SU-DHL-6 (cell line): ENCODE results near the gene TBC1D5.

Experiments used
- H2AFZ ChIP-seq: fragments of 200-600 bp; sonication (generic); 2 replicates; pipeline ENCODE4 v1.6.1; 2014; ENCODE audit warnings: low read depth, mild to moderate bottlenecking, moderate library complexity, mixed read lengths, antibody characterized with exemption, low read length; ENCODE audit not compliant: severe bottlenecking
- H3F3A ChIP-seq: fragments of 200-600 bp; shearing (Covaris generic); 2 replicates; pipeline ENCODE4 v1.6.0; 2016; ENCODE audit warnings: antibody characterized with exemption, mild to moderate bottlenecking; ENCODE audit not compliant: insufficient read depth
- H3K27ac ChIP-seq: fragments of 200-600 bp; sonication (generic); 2 replicates; pipeline ENCODE4 v1.5.1; 2016; ENCODE audit warnings: low read depth, mild to moderate bottlenecking, low read length, moderate library complexity, mixed read lengths
- H3K27me3 ChIP-seq: fragments of 200-600 bp; sonication (generic), shearing (Covaris generic); 2 replicates; pipeline ENCODE4 v1.6.0; 2014; ENCODE audit warnings: mild to moderate bottlenecking, low read length
- H3K36me3 ChIP-seq: fragments of 200-600 bp; sonication (generic); 2 replicates; pipeline ENCODE4 v1.6.1; 2014; ENCODE audit warnings: mild to moderate bottlenecking, low read length, mixed read lengths
- H3K4me2 ChIP-seq: fragments of 300-600, 200-600 bp; shearing (Covaris generic), sonication (generic); 2 replicates; pipeline ENCODE4 v1.6.0; 2014; ENCODE audit warnings: low read length, low read depth, mild to moderate bottlenecking; ENCODE audit not compliant: poor library complexity, severe bottlenecking
- H3K4me3 ChIP-seq: fragments of 200-600 bp; sonication (generic); 2 replicates; pipeline ENCODE4 v1.5.1; 2014; ENCODE audit warnings: antibody characterized with exemption, low read length, mild to moderate bottlenecking, mixed read lengths; ENCODE audit not compliant: insufficient read depth, poor library complexity, severe bottlenecking
- H3K79me2 ChIP-seq: fragments of 200-600 bp; sonication (generic); 2 replicates; pipeline ENCODE4 v1.6.1; 2014; ENCODE audit warnings: mild to moderate bottlenecking, low read length, moderate library complexity; ENCODE audit not compliant: insufficient read depth
- H3K9ac ChIP-seq: fragments of 200-600 bp; sonication (generic); 2 replicates; pipeline ENCODE4 v1.7.0; 2014; ENCODE audit warnings: mild to moderate bottlenecking, low read length
- H3K9me2 ChIP-seq: fragments of 200-600 bp; sonication (generic); replicated peaks from 2 replicates; pipeline ENCODE4 v1.6.1; 2014; ENCODE audit warnings: low read length; ENCODE audit not compliant: insufficient read depth
- H3K9me3 ChIP-seq: fragments of 200-600 bp; sonication (generic); 2 replicates; pipeline ENCODE4 v1.6.1; 2014; ENCODE audit warnings: low read length, mixed read lengths; ENCODE audit not compliant: insufficient read depth
- H4K20me1 ChIP-seq: fragments of 200-600 bp; sonication (generic); 2 replicates; pipeline ENCODE4 v1.6.1; 2014; ENCODE audit warnings: low read depth, mild to moderate bottlenecking, antibody characterized with exemption, low read length, moderate library complexity, mixed read lengths
- CTCF ChIP-seq: fragments of 200-600 bp; sonication (generic); IDR thresholded peaks from one replicate; pipeline ENCODE4 v1.5.1; 2017; ENCODE audit warnings: antibody characterized with exemption, mild to moderate bottlenecking, low read length, moderate library complexity; ENCODE audit not compliant: insufficient read depth, poor library complexity, severe bottlenecking
- EZH2phosphoT487 ChIP-seq: fragments of 200-600 bp; sonication (generic), shearing (Covaris generic); conservative IDR thresholded peaks from 2 replicates; pipeline ENCODE4 v1.6.1; 2018; ENCODE audit warnings: mild to moderate bottlenecking, antibody characterized with exemption, low read length, moderate library complexity, mixed read lengths

Gene TBC1D5

GRCh38 chr3:17181413-17181907 is 561.0 kb downstream of the TBC1D5 start:
- no peak overlapping the region for H3K4me2 ChIP-seq
- no peaks in the 10 kb centered on the region for H3F3A ChIP-seq
- H3K27ac ChIP-seq: no peak overlapping the region
- 0 out of 2 replicates have a peak, but pooled peaks cover 3% of the 10 kb centered on the region for H3K36me3 ChIP-seq
- no peaks in the 10 kb centered on the region for H4K20me1 ChIP-seq
- no peaks in the 10 kb centered on the region for H3K9me3 ChIP-seq
- H3K9ac ChIP-seq: no peak overlapping the region
- no peak for TF ChIP-seq CTCF
- no peak for TF ChIP-seq EZH2phosphoT487
- no peak overlapping the region for H3K4me3 ChIP-seq
- H3K27me3 ChIP-seq: no peaks in the 10 kb centered on the region
- H3K9me2 ChIP-seq: no peaks in the 10 kb centered on the region
- no peaks in the 10 kb centered on the region for H3K79me2 ChIP-seq
- no peak overlapping the region for H2AFZ ChIP-seq

- no peak overlapping the region for H3K4me3 ChIP-seq
- H3K27me3 ChIP-seq: no peaks in the 10 kb centered on the region
- no peaks in the 10 kb centered on the region for H3K9me2 ChIP-seq
- no peak overlapping the region for H3K27ac ChIP-seq
- no peaks in the 10 kb centered on the region for H3K36me3 ChIP-seq
- no peaks in the 10 kb centered on the region for H3F3A ChIP-seq
- H2AFZ ChIP-seq: no peak overlapping the region
- no peaks in the 10 kb centered on the region for H3K9me3 ChIP-seq
- H3K4me2 ChIP-seq: no peak overlapping the region
- no peaks in the 10 kb centered on the region for H3K79me2 ChIP-seq
- TF ChIP-seq CTCF (no peak), EZH2phosphoT487 (no peak)
- H3K9ac ChIP-seq: no peak overlapping the region
- no peaks in the 10 kb centered on the region for H4K20me1 ChIP-seq
Measured at GRCh38 chr3:17179381-17180205, 562.8 kb downstream of the TBC1D5 start.

DNA sequence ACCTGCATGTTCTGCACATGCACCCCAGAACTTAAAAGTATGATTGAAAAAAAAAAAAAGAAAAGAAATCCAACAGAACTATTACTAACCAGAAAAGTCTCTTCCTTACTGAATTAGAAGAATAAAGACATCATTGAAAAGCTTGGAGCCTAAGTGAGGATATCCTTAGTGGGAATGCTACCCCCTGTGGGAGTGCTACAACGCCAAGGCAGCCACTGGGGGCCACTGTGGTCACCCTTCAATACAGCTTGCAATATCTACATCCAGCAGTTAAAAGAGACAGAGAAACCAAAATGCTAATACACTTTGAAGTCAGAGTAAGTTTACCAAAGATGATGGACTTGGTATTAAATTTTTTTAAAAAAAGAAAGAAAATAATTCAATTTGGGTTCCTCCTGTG is 565.7 kb downstream of the TBC1D5 start:
- TF ChIP-seq EZH2phosphoT487 (no peak), CTCF (no peak)
- Histone ChIP-seq H3K27me3 (no peaks in the 10 kb centered on the region), H3K9me2 (no peaks in the 10 kb centered on the region), H3K36me3 (no peaks in the 10 kb centered on the region), H3K9me3 (no peaks in the 10 kb centered on the region), H4K20me1 (no peaks in the 10 kb centered on the region), H2AFZ (no peak overlapping the region), H3F3A (no peaks in the 10 kb centered on the region), H3K4me3 (no peak overlapping the region), H3K9ac (no peak overlapping the region), H3K4me2 (no peak overlapping the region), H3K27ac (no peak overlapping the region), H3K79me2 (no peaks in the 10 kb centered on the region)
